Keratinocyte (primary cell): ENCODE measurements around the gene ASTN2. TPM values are rescaled to one million over a fixed set of nuclear protein-coding genes. Genes with fewer than 3 reads are reported as not detected.

Source experiments
- DNase-seq: peaks from one replicate; pipeline ENCODE4 v3.0.0-alpha.2; 2011; ENCODE audit warnings: low read depth, missing footprints, low spot score
- FAIRE-seq: peaks from 2 replicates; lab custom pipeline; 2011; peaks lifted over from hg19 to GRCh38; lab: Jason Lieb, UNC
- H2AFZ ChIP-seq: 2 replicates; pipeline ENCODE4 v1.6.0; 2012; ENCODE audit warnings: low read length, control low read depth, inconsistent platforms; ENCODE audit not compliant: control insufficient read depth
- H3K27ac ChIP-seq: 2 replicates; pipeline ENCODE4 v1.5.1; 2011; ENCODE audit warnings: low read length; ENCODE audit not compliant: control insufficient read depth, insufficient read depth
- H3K27me3 ChIP-seq: 3 replicates; pipeline ENCODE4 v1.6.0; 2011; ENCODE audit warnings: low read length; ENCODE audit not compliant: control insufficient read depth, insufficient read depth; ENCODE audit errors: extremely low read depth
- H3K36me3 ChIP-seq, 2 experiments: 2 replicates in 1 of 2; 3 replicates in 1 of 2; pipeline ENCODE4 v1.5.1; 2011; ENCODE audit warnings: low read length in 2 of 2, mild to moderate bottlenecking in 1 of 2; ENCODE audit not compliant: control insufficient read depth in 2 of 2, insufficient read depth in 2 of 2; ENCODE audit errors: extremely low read depth in 1 of 2
- H3K4me1 ChIP-seq: 3 replicates; pipeline ENCODE4 v1.5.1; 2011; ENCODE audit warnings: low read length; ENCODE audit not compliant: control insufficient read depth, insufficient read depth; ENCODE audit errors: extremely low read depth
- H3K4me2 ChIP-seq: 3 replicates; pipeline ENCODE4 v1.6.0; 2011; ENCODE audit warnings: low read depth, low read length; ENCODE audit not compliant: control insufficient read depth, insufficient read depth; ENCODE audit errors: extremely low read depth
- H3K4me3 ChIP-seq, 3 experiments: fragments of 200-600 bp in 1 of 3; sonication (generic) in 1 of 3; 2 replicates in 2 of 3; 3 replicates in 1 of 3; pipeline ENCODE4 v1.5.1; 2011 to 2016; ENCODE audit warnings: low read length in 3 of 3, mild to moderate bottlenecking in 3 of 3, control low read depth in 2 of 3, inconsistent platforms in 1 of 3, low read depth in 1 of 3, mixed read lengths in 1 of 3, mixed run types in 1 of 3, moderate library complexity in 1 of 3; ENCODE audit not compliant: control insufficient read depth in 2 of 3, insufficient read depth in 2 of 3; ENCODE audit errors: extremely low read depth in 1 of 3
- H3K79me2 ChIP-seq: 2 replicates; pipeline ENCODE4 v1.6.0; 2012; ENCODE audit warnings: low read length; ENCODE audit not compliant: control insufficient read depth, insufficient read depth
- H3K9ac ChIP-seq: 3 replicates; pipeline ENCODE4 v1.6.0; 2011; ENCODE audit warnings: low read length; ENCODE audit not compliant: control insufficient read depth, insufficient read depth; ENCODE audit errors: extremely low read depth
- H3K9me1 ChIP-seq: 3 replicates; pipeline ENCODE4 v1.6.0; 2011; ENCODE audit warnings: low read length; ENCODE audit not compliant: control insufficient read depth, insufficient read depth; ENCODE audit errors: extremely low read depth
- H3K9me3 ChIP-seq: 2 replicates; pipeline ENCODE4 v1.5.1; 2012; ENCODE audit warnings: low read depth, low read length; ENCODE audit not compliant: control insufficient read depth
- H4K20me1 ChIP-seq: 3 replicates; pipeline ENCODE4 v1.6.0; 2011; ENCODE audit warnings: low read length; ENCODE audit not compliant: control insufficient read depth, insufficient read depth; ENCODE audit errors: extremely low read depth
- EZH2 ChIP-seq: IDR thresholded peaks from one replicate; pipeline ENCODE4 v1.6.1; 2012; ENCODE audit warnings: inconsistent platforms, mild to moderate bottlenecking, low read length, moderate library complexity
- dilution Hi-C: fragments of 300-500 bp; cut with MboI; formaldehyde crosslinking; loops from one replicate; pipeline ENCODE4 v1.7.0; 2020; ENCODE audit warnings: low sequenced_read_pairs; ENCODE audit not compliant: extremely low pct_ligation_motif_present
- polyA plus RNA-seq, 5 experiments: library from polyadenylated mRNA; depleted of rRNA in 3 of 5; stranded (reverse) in 3 of 5; stranded (forward) in 1 of 5; unstranded in 1 of 5; fragments of >200 nt; gene quantifications; 1 replicate in 1 of 5; 2 replicates in 3 of 5; 3 replicates in 1 of 5; pipeline versions ENCODE4 v1.2.1 to v1.2.3, GENCODE V29; 2011 to 2012; ENCODE audit warnings: missing spikeins in 2 of 5, low read depth in 1 of 5, low replicate concordance in 1 of 5
- TF ChIP-seq, protein P1 (sequence below), 3 experiments: IDR thresholded peaks in 1 of 3; conservative IDR thresholded peaks in 1 of 3; optimal IDR thresholded peaks in 1 of 3; 2 replicates in 2 of 3; 3 replicates in 1 of 3; pipeline versions ENCODE3 to v1.5.1; 2011; ENCODE audit warnings: low read length in 3 of 3, mild to moderate bottlenecking in 3 of 3, moderate library complexity in 2 of 3, control low read depth in 1 of 3, inconsistent platforms in 1 of 3; ENCODE audit not compliant: insufficient read depth in 2 of 3; ENCODE audit errors: extremely low read depth in 1 of 3

ASTN2 gene
- polyA plus RNA-seq, 1 donor (not counting 4 experiments of a cell fraction or from before 2014, with no cell fraction given): 0.31 TPM

DNA sequence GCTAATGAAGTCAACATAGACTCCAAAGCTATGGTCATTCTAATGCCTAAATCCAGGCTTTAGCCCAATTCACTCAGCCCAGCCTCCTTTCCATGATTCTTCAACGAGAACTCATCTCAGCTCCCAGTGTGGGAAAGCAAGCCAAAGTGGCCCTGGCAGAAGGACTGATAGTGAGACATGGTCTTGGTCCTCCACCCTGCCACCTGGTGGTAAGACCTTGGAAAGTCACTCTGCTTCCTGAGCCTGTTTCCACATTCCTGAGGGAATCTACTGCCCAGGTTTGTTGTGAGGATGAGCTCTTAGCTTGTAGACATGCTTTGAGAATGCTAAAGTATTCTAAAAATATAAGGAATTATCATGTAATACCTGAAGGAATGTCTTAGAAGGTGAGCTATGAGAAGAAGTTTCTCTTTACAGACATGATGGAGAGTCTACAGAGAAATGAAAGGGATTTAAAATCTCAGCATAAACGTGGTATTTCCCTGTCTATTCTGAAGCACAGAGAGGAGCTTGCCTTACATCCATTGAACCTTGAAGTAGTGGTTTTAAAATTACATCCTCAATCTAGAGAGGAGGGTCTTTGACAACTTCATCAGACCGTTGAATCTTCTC, 554.2 kb downstream of the ASTN2 start:
- Histone ChIP-seq H3K4me3 (no peak overlapping the region), H3K79me2 (no peaks in the 10 kb centered on the region), H4K20me1 (no peaks in the 10 kb centered on the region), H3K27ac (no peak overlapping the region), H2AFZ (no peak overlapping the region), H3K9me3 (no peaks in the 10 kb centered on the region), H3K4me1 (peaks cover 17% of the 10 kb centered on the region), H3K36me3 (no peaks in the 10 kb centered on the region), H3K9ac (no peak overlapping the region), H3K27me3 (no peaks in the 10 kb centered on the region), H3K4me2 (no peak overlapping the region), H3K9me1 (no peaks in the 10 kb centered on the region)
- DNase-seq (no peak), FAIRE-seq (peak; percentile 99)
- TF ChIP-seq EZH2: no peak
- TF ChIP-seq, protein P1, sequence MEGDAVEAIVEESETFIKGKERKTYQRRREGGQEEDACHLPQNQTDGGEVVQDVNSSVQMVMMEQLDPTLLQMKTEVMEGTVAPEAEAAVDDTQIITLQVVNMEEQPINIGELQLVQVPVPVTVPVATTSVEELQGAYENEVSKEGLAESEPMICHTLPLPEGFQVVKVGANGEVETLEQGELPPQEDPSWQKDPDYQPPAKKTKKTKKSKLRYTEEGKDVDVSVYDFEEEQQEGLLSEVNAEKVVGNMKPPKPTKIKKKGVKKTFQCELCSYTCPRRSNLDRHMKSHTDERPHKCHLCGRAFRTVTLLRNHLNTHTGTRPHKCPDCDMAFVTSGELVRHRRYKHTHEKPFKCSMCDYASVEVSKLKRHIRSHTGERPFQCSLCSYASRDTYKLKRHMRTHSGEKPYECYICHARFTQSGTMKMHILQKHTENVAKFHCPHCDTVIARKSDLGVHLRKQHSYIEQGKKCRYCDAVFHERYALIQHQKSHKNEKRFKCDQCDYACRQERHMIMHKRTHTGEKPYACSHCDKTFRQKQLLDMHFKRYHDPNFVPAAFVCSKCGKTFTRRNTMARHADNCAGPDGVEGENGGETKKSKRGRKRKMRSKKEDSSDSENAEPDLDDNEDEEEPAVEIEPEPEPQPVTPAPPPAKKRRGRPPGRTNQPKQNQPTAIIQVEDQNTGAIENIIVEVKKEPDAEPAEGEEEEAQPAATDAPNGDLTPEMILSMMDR (optimal IDR thresholded peaks at IDR 0.05 in 1 of 3, IDR thresholded peaks at IDR 0.05 in 1 of 3, conservative IDR thresholded peaks at IDR 0.05 in 1 of 3; ENCODE audit: extremely low read depth in 1 of 3, insufficient read depth in 2 of 3, low read length in 3 of 3): peak; percentile 82 to 94 (median 92)
- dilution Hi-C loops: no loop called here

DNA sequence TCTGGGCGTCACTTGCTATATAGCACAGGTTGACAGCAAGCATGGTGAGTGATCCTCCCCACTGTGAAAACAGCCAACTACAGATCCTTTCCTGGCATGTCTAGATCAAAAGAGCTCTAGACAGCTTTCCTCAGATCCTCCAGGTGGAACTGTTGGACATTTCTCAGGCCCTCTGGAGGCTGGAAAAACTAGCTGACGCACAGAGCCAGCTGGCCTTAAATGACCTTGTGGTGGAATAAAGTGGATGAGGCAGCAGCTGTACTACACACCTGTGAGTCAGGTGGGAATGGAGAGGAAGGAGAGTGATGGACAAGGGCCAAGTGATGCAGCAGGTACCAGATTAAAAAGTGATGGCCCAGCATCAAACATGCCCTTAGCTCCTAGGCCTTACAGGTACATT, 555.1 kb downstream of the ASTN2 start:
- Histone ChIP-seq H3K36me3 (no peaks in the 10 kb centered on the region), H3K9me1 (no peaks in the 10 kb centered on the region), H4K20me1 (no peaks in the 10 kb centered on the region), H2AFZ (no peak overlapping the region), H3K9ac (no peak overlapping the region), H3K9me3 (no peaks in the 10 kb centered on the region), H3K27me3 (no peaks in the 10 kb centered on the region), H3K27ac (no peak overlapping the region), H3K4me1 (peaks cover 24% of the 10 kb centered on the region), H3K79me2 (no peaks in the 10 kb centered on the region), H3K4me2 (no peak overlapping the region), H3K4me3 (no peak overlapping the region)
- TF ChIP-seq EZH2: no peak
- TF ChIP-seq, protein P1 (optimal IDR thresholded peaks at IDR 0.05 in 1 of 3, IDR thresholded peaks at IDR 0.05 in 1 of 3, conservative IDR thresholded peaks at IDR 0.05 in 1 of 3; ENCODE audit: extremely low read depth in 1 of 3, insufficient read depth in 2 of 3, low read length in 3 of 3): no peak
- dilution Hi-C loops: no loop called here
- DNase-seq (no peak), FAIRE-seq (no peak)
